ENCODE measurements around the gene HES1. TPM values are rescaled to one million over a fixed set of nuclear protein-coding genes. Genes with fewer than 3 reads are reported as not detected.

HES1 gene
- polyA plus RNA-seq, 3 donors: 0.17 to 66.6 (median 0.26) TPM

- H2AFZ ChIP-seq (ENCODE audit: insufficient read depth, low read depth, low read length, poor library complexity, severe bottlenecking): no peak overlapping the region
- no peaks in the 10 kb centered on the region for H3K36me3 ChIP-seq (replicated peaks in 1 of 2; ENCODE audit: control insufficient read depth in 1 of 2, insufficient read depth in 2 of 2, low read length in 2 of 2)
- no peak overlapping the region for H3K27ac ChIP-seq (ENCODE audit: low read depth in 1 of 2, low read length in 2 of 2)
- H3K4me3 ChIP-seq (replicated peaks in 1 of 3; ENCODE audit: low read depth in 2 of 3, low read length in 3 of 3): no peak overlapping the region
- peaks cover 0 to 2% (median 0%) of the 10 kb centered on the region in 7 donors for H3K9me3 Mint-ChIP-seq
- H3K27me3 Mint-ChIP-seq (ENCODE audit: low read depth in 3 of 3): peaks cover 16 to 39% (median 18%) of the 10 kb centered on the region in 3 donors
- no peak overlapping the region for H3K4me2 ChIP-seq (replicated peaks; ENCODE audit: extremely low read depth, low read length, poor library complexity, severe bottlenecking)
- WGBS (ENCODE audit: insufficient coverage): 93% methylated on average over 9 of the region's 15 CpGs
- H3K9me3 ChIP-seq (replicated peaks in 1 of 2; ENCODE audit: control insufficient read depth in 1 of 2, insufficient read depth in 1 of 2, low read length in 2 of 2): no peaks in the 10 kb centered on the region
- no peaks in the 10 kb centered on the region for H3K4me1 ChIP-seq (ENCODE audit: control insufficient read depth in 1 of 2, insufficient read depth in 2 of 2, low read length in 2 of 2)
- no peak overlapping the region for H3K27ac Mint-ChIP-seq
- H3K27me3 ChIP-seq (ENCODE audit: control insufficient read depth in 2 of 2, insufficient read depth in 2 of 2, low read length in 2 of 2): peaks cover 0 to 12% of the 10 kb centered on the region in 2 donors
- no peak overlapping the region for H3K4me3 Mint-ChIP-seq
- H3K79me2 ChIP-seq (ENCODE audit: insufficient read depth, low read length): no peaks in the 10 kb centered on the region
- DNase-seq: no peak
- no peaks in the 10 kb centered on the region for H4K20me1 ChIP-seq (ENCODE audit: insufficient read depth, low read length)
- H3K36me3 Mint-ChIP-seq: no peaks in the 10 kb centered on the region
- no peak overlapping the region for H3K9ac ChIP-seq (ENCODE audit: insufficient read depth, low read length, poor library complexity, severe bottlenecking)
- intact Hi-C loops (cut with micrococcal nuclease): no loop called here
- TF ChIP-seq, protein P1, sequence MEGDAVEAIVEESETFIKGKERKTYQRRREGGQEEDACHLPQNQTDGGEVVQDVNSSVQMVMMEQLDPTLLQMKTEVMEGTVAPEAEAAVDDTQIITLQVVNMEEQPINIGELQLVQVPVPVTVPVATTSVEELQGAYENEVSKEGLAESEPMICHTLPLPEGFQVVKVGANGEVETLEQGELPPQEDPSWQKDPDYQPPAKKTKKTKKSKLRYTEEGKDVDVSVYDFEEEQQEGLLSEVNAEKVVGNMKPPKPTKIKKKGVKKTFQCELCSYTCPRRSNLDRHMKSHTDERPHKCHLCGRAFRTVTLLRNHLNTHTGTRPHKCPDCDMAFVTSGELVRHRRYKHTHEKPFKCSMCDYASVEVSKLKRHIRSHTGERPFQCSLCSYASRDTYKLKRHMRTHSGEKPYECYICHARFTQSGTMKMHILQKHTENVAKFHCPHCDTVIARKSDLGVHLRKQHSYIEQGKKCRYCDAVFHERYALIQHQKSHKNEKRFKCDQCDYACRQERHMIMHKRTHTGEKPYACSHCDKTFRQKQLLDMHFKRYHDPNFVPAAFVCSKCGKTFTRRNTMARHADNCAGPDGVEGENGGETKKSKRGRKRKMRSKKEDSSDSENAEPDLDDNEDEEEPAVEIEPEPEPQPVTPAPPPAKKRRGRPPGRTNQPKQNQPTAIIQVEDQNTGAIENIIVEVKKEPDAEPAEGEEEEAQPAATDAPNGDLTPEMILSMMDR (IDR thresholded peaks at IDR 0.05): no peak
- H3K4me1 Mint-ChIP-seq: peaks cover 10% of the 10 kb centered on the region
These were observed 25.4 kb downstream of the HES1 start for GRCh38 chr3:194161131-194162045.

DNA sequence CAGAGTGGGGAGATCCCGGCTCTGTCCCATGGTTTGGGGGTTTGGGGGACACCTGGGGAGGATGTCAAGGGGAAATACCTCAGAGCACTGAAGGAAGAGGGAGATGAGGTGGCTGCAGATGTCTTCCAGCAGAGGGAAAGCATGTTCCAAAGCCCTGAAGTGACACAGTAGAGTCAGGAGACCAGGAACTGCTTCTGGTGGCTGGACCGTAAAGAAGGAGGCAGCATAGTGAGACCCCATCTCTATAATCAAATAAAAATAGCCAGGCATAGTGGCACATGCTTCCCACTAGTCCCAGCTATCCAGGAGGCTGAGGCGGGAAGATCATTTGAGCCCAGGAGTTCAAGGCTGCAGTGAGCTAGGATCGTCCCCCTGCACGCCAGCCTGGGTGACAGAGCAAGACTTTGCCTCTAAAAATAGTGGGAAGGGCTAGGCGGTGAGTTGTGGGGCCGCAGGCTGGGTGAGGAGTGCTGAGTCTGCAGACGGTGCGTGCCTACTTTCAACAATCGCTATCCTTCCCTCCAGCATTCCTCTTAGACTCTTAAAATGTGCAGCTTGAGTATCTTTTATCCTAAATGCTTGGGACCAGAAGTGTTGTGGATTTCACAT, 26.2 kb downstream of the HES1 start:
- Histone ChIP-seq H3K4me1 (ENCODE audit: control insufficient read depth in 1 of 2, insufficient read depth in 2 of 2, low read length in 2 of 2) (peaks cover 0 to 3% of the 10 kb centered on the region in 2 donors), H3K27ac (ENCODE audit: low read depth in 1 of 2, low read length in 2 of 2) (no peak overlapping the region), H3K9me3 (replicated peaks in 1 of 2; ENCODE audit: control insufficient read depth in 1 of 2, insufficient read depth in 1 of 2, low read length in 2 of 2) (no peaks in the 10 kb centered on the region), H3K36me3 (replicated peaks in 1 of 2; ENCODE audit: control insufficient read depth in 1 of 2, insufficient read depth in 2 of 2, low read length in 2 of 2) (no peaks in the 10 kb centered on the region), H3K4me3 (replicated peaks in 1 of 3; ENCODE audit: low read depth in 2 of 3, low read length in 3 of 3) (no peak overlapping the region), H4K20me1 (ENCODE audit: insufficient read depth, low read length) (no peaks in the 10 kb centered on the region), H3K4me2 (replicated peaks; ENCODE audit: extremely low read depth, low read length, poor library complexity, severe bottlenecking) (no peak overlapping the region), H3K27me3 (ENCODE audit: control insufficient read depth in 2 of 2, insufficient read depth in 2 of 2, low read length in 2 of 2) (peaks cover 0 to 12% of the 10 kb centered on the region in 2 donors), H2AFZ (ENCODE audit: insufficient read depth, low read depth, low read length, poor library complexity, severe bottlenecking) (no peak overlapping the region), H3K79me2 (ENCODE audit: insufficient read depth, low read length) (no peaks in the 10 kb centered on the region), H3K9ac (ENCODE audit: insufficient read depth, low read length, poor library complexity, severe bottlenecking) (no peak overlapping the region)
- Mint-ChIP-seq H3K9me3 (peaks cover 0 to 2% (median 0%) of the 10 kb centered on the region in 7 donors), H3K4me1 (peaks cover 18% of the 10 kb centered on the region), H3K27ac (no peak overlapping the region), H3K36me3 (no peaks in the 10 kb centered on the region), H3K4me3 (no peak overlapping the region), H3K27me3 (ENCODE audit: low read depth in 3 of 3) (peaks cover 15 to 41% (median 16%) of the 10 kb centered on the region in 3 donors)
- TF ChIP-seq, protein P1 (IDR thresholded peaks at IDR 0.05): no peak
- 96% methylated on average over 4 of the region's 10 CpGs for WGBS (ENCODE audit: insufficient coverage)
- intact Hi-C loops (cut with micrococcal nuclease): no loop called here
- DNase-seq: no peak

Measured in CD14-positive monocyte (primary cell).